Central memory CD4-positive, alpha-beta T cell (primary cell): Measurements from ENCODE around the gene DNAAF5.

Experiments
- DNase-seq: peaks from one replicate; pipeline ENCODE4 v3.0.0; 2022

The DNAAF5 gene

GRCh38 chr7:707296-708000 lies 19.1 kb upstream of the DNAAF5 start:
- no peak for DNase-seq

DNA sequence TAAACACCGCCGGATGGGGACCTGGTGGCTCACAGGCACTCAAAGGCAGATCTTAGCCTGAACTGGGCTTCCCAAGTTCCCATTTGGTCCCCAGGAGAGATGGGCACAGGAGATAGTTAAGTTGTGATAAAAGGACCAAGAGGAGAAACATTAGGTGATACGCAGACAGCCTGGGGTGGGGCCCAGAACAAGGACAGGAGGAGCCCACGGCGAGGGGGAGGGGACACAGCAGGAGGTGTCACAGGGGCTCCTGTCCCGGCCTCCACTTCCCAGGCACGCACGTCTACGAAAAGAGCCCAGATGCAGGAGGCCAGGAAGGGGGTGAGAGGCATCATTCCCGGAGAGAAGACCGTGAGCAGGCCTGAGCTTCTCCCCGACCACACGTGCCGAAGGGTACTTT lies 16.3 kb upstream of the DNAAF5 start:
- no peak for DNase-seq

- DNase-seq, result no peak
Measured at GRCh38 chr7:711093-711921, 15.2 kb upstream of the DNAAF5 start.

GRCh38 chr7:711922-712380 lies 14.5 kb upstream of the DNAAF5 start:
- no peak for DNase-seq

GRCh38 chr7:712381-713138 lies 13.9 kb upstream of the DNAAF5 start:
- no peak for DNase-seq

GRCh38 chr7:713139-713457 lies 13.4 kb upstream of the DNAAF5 start:
- no peak for DNase-seq

DNA sequence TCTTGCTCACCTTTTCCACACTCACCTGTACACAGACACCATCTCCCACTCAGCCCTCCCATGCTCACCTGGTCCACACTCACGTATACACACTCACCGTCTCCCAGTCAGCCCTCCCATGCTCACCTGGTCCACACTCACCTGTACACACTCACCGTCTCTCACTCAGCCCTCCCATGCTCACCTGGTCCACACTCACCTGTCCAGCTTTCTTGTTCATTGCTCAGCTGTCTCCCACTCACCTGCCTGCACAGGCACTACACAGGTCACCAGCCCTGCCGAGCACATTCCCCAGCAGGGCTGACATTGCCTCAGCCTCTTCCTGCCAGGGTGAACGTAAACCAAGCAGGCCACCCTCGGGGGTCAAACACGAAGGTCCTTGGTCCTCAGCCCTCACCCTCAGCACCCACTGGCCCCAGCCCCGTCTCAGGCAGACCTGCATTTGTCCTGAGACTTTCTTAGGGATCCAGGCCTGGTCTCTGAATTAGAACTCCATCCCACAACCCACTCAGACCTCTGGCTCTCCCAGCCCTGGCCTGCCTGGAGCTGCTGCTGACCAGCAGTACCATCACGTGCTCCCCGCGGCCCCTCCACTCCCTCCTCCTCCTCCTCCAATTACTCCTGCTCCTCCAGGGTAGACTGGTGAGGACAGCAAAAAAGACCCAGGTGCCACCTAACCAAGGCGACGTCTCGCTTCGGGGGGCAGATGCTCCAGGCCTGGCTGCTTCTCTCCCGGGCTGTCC lies 12.8 kb upstream of the DNAAF5 start:
- no peak for DNase-seq

DNA sequence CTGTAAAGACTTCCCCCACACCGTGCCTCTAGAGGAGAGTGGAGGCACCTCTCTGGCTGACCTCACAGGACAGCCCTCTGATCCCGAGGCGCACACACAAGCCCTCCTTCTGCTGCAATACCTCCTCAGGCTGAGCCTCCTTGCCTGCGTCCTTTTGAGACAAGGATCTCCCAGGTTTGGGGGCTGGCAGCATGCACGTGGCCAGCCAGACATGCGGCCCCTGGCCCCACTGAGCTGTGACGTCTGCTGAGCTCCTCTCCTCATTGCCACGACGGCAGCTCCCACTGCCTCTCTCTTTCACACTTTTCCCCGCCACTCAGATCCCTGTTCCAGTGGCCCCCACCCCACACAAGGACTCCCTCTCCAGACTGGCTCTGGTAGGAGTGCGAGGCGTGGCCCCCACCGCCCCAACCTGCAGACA lies 12.2 kb upstream of the DNAAF5 start:
- DNase-seq, result no peak

DNA sequence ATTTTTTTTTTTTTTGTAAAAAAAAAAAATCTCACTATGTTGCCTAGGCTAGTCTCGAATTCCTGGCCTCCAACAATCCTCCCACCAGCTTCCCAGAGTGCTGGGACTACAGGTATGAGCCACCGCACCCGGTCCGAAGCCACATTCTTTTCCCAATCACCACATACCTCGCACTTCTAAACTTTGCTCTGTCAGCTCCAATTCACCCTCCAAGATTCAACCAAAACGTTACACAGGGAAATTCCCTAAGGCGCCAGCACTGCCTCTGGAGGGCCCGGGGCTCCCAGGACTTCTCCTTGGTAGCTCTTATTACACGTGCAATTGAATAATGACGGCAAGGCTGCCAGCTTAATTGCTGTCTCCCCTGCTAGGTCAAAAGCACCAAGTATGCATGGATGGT lies 10.3 kb upstream of the DNAAF5 start:
- no peak for DNase-seq

DNA sequence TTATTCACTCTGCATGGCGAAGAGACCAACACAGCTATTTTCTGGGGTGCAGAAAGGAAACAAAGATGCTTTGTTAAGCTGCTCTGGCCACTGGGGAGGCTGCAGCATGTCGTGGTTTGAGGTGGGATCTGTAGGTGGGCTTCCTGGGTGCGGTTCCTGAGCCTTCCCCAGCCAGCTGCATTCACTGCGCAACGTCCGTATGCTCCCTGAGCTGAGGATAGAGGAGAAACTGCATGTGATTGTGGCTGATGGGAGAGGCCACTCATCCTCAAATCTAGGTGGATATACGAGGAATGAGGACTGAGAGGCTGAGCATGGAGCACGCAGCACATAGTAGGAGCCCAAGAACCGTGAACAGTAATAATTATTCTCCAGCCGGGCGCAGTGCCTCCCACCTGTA lies 9.9 kb upstream of the DNAAF5 start:
- no peak for DNase-seq

GRCh38 chr7:721619-722248 lies 4.8 kb upstream of the DNAAF5 start:
- no peak for DNase-seq

DNA sequence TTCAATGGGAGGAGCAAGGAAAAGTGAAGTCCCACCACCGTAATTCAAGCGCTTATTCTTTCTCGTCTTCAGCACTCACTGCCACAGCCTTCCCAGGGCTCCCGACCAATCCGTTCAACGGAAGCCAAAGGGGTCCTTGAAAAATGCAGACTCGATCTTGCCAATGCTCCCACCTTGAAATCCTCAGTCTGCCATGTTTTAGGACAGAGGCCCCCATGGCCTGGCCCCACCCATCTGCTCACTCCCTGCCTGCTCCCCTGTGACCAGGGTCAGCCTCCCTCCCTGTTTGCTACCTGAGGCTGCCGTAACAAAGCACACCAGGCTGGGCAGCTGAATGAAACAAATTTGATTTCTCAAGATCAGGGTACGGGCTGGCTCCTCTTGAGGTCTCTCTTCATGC lies 3.0 kb upstream of the DNAAF5 start:
- DNase-seq, result no peak

GRCh38 chr7:724298-724697 lies 2.2 kb upstream of the DNAAF5 start:
- no peak for DNase-seq

DNA sequence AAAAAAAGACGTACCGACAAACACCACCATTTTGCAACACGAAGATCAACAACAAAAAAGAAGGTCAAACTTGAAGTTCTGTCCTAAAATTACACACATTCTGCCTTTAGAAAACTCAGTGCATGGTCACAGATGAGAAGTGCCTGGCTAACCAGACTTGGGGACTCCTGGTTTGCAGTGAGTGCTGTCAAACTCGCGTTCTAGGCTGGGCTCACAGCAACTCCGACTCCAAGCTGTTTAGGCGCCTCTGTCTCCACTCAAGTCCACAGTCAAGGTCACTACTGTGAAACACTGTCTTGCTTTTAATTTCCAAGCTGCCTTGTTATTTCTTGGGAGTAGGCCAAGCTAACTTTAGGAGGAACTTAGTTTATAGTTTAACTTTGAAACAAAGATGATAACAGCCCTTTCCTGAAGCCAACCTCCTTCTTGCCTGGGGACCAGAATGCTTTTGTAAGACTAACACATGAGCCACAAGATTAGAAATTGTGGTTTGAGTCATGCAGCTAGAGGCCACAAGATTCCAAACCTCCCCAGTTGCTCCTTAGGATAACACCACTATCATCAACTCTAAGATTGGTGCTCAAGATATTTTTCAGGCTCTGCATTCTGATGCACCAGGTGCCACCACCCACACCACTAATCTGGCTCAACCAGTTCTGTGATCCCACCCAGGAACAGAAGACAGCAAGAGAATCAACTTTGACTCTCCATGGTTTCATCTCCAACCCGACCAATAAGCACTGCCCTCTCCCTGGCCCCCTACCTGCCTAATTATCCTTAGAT lies 1.1 kb upstream of the DNAAF5 start:
- DNase-seq, result no peak

- DNase-seq, result no peak
Measured at GRCh38 chr7:726854-727103, 280 bp downstream of the DNAAF5 start.

- DNase-seq, result peak; percentile 28
Measured at GRCh38 chr7:727104-727805, 756 bp downstream of the DNAAF5 start, which contains the start of gene PRKAR1B. Gene PRKAR1B (minus strand): TSS chr7:727281. CDS start chr7:711505, 15,776 bp downstream.

GRCh38 chr7:727806-728460 lies 1.4 kb downstream of the DNAAF5 start:
- no peak for DNase-seq

- no peak for DNase-seq
Measured at GRCh38 chr7:728602-729001, 2.1 kb downstream of the DNAAF5 start.

DNA sequence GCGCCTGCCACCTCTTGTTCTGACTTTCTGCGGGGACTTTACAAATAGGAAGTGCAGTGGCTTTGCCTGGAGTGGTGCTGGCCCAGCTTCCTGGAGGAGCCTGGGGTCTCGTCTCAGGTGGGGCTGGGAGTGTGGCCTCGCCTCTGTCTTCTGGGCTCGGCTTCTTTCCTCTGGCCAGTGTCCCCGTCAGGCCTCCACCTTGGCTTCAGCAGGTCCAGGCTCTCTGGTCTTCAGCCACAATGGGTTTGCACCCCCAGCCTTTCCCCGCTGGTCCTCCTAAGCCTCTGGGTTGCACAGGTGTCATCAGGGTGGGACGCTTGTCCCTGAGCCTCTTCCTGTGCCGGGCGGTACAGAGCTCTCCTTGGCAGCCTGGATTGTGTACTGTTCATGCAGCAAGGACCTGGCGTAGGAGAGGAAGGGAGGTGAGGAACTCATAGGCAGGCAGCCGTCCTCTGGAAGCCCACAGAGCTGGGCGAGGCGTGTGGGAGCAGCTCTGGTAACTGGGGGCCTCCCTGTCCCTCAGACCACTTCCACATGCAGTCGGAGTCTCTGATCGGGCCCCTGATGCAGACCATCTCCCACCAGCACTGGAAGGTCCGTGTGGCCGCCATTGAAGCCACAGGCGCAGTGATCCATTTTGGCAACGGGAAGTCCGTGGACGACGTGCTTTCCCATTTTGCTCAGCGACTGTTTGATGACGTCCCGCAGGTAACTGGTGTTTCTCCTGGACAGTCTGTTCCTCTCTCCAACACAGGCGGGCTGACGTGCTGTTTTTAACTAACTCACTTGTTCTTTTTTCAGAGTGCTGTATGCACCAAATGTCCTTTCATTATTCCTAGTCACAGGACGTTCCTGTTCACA lies 2.9 kb downstream of the DNAAF5 start:
- no peak for DNase-seq
